Neural cell (in vitro differentiated cells): Measurements from ENCODE around the gene URAD. TPM values are rescaled to one million over a fixed set of nuclear protein-coding genes. Genes with fewer than 3 reads are reported as not detected.

Source experiments
- H2AFZ ChIP-seq: fragments of 200-600, 300-800 bp; sonication (generic), shearing (Covaris generic); 2 replicates; pipeline ENCODE4 v1.6.0; 2014; ENCODE audit warnings: low read depth, mild to moderate bottlenecking, antibody characterized with exemption, low read length, moderate library complexity
- H3F3A ChIP-seq: fragments of 200-600 bp; shearing (Covaris generic); 2 replicates; pipeline ENCODE4 v1.6.1; 2016; ENCODE audit warnings: mild to moderate bottlenecking, moderate library complexity, mixed read lengths, antibody characterized with exemption, low read length; ENCODE audit not compliant: insufficient read depth, poor library complexity, severe bottlenecking
- H3K27ac ChIP-seq: fragments of 200-600, 300-800 bp; sonication (generic), shearing (Covaris generic); 2 replicates; pipeline ENCODE4 v1.5.1; 2014; ENCODE audit warnings: mild to moderate bottlenecking, low read length, moderate library complexity
- H3K27me3 ChIP-seq: fragments of 300-800, 200-600 bp; sonication (generic), shearing (Covaris generic); 2 replicates; pipeline ENCODE4 v1.6.0; 2014; ENCODE audit warnings: mild to moderate bottlenecking, low read depth, low read length, moderate library complexity; ENCODE audit not compliant: insufficient read depth
- H3K36me3 ChIP-seq: fragments of 300-800, 200-600 bp; sonication (generic), shearing (Covaris generic); 2 replicates; pipeline ENCODE4 v1.5.1; 2014; ENCODE audit warnings: mild to moderate bottlenecking, antibody characterized with exemption, low read length, moderate library complexity; ENCODE audit not compliant: insufficient read depth
- H3K4me2 ChIP-seq: fragments of 300-800, 200-600 bp; sonication (generic), shearing (Covaris generic); 2 replicates; pipeline ENCODE4 v1.6.0; 2014; ENCODE audit warnings: mild to moderate bottlenecking, low read length
- H3K4me3 ChIP-seq: fragments of 300-800, 200-600 bp; sonication (generic), shearing (Covaris generic); 2 replicates; pipeline ENCODE4 v1.5.1; 2014; ENCODE audit warnings: mild to moderate bottlenecking, low read length, moderate library complexity
- H3K79me2 ChIP-seq: fragments of 200-600 bp; shearing (Covaris generic); replicated peaks from 2 replicates; pipeline ENCODE4 v1.6.0; 2014; ENCODE audit warnings: mild to moderate bottlenecking, low read length, moderate library complexity; ENCODE audit not compliant: insufficient read depth
- H3K9ac ChIP-seq: fragments of 300-800, 200-600 bp; sonication (generic), shearing (Covaris generic); 2 replicates; pipeline ENCODE4 v1.6.1; 2016; ENCODE audit warnings: mild to moderate bottlenecking, low read length, mixed read lengths
- H3K9me2 ChIP-seq: fragments of 200-600 bp; shearing (Covaris generic); 2 replicates; pipeline ENCODE4 v1.6.1; 2016; ENCODE audit warnings: mild to moderate bottlenecking, low read length, mixed read lengths; ENCODE audit not compliant: insufficient read depth
- H3K9me3 ChIP-seq: fragments of 200-600, 300-800 bp; sonication (generic), shearing (Covaris generic); 2 replicates; pipeline ENCODE4 v1.6.1; 2016; ENCODE audit warnings: mild to moderate bottlenecking, mixed run types, low read length, moderate library complexity, mixed read lengths
- H4K20me1 ChIP-seq: fragments of 200-600 bp; shearing (Covaris generic); 2 replicates; pipeline ENCODE4 v1.6.1; 2016; ENCODE audit warnings: mild to moderate bottlenecking, mixed run types; ENCODE audit not compliant: insufficient read depth
- EP300 ChIP-seq: fragments of 450-650 bp; conservative IDR thresholded peaks from 2 replicates; pipeline ENCODE4 v1.6.1; 2014; ENCODE audit warnings: antibody characterized with exemption, mild to moderate bottlenecking, moderate library complexity; ENCODE audit not compliant: poor library complexity, severe bottlenecking
- EZH2 ChIP-seq: fragments of 200-600, 300-800 bp; shearing (Covaris generic), sonication (generic); IDR thresholded peaks from 2 replicates; pipeline ENCODE4 v1.6.1; 2014; ENCODE audit warnings: antibody characterized with exemption, low read length, borderline replicate concordance, mild to moderate bottlenecking; ENCODE audit not compliant: insufficient read depth, poor library complexity, severe bottlenecking
- MXI1 ChIP-seq: fragments of 450-650 bp; conservative IDR thresholded peaks from 2 replicates; pipeline ENCODE4 v1.6.1; 2014; ENCODE audit warnings: antibody characterized with exemption, mild to moderate bottlenecking; ENCODE audit not compliant: poor library complexity, severe bottlenecking
- POLR2AphosphoS5 ChIP-seq: IDR thresholded peaks from 2 replicates; pipeline ENCODE4 v1.6.1; 2012
- RAD21 ChIP-seq: fragments of 450-650 bp; conservative IDR thresholded peaks from 2 replicates; pipeline ENCODE4 v1.6.1; 2014; ENCODE audit warnings: antibody characterized with exemption, mild to moderate bottlenecking, moderate library complexity
- SMC3 ChIP-seq: fragments of 450-650 bp; conservative IDR thresholded peaks from 2 replicates; pipeline ENCODE4 v1.6.1; 2014; ENCODE audit warnings: antibody characterized with exemption, mild to moderate bottlenecking, moderate library complexity; ENCODE audit not compliant: poor library complexity
- TAF1 ChIP-seq: IDR thresholded peaks from 2 replicates; pipeline ENCODE4 v1.6.1; 2012; ENCODE audit warnings: low read depth
- polyA plus RNA-seq: library from polyadenylated mRNA; depleted of rRNA; stranded (reverse); fragments of >200 nt; gene quantifications from 2 replicates; pipeline ENCODE4 v1.2.3, GENCODE V29; 2014
- TF ChIP-seq, protein P1 (sequence below): fragments of 450-650 bp; IDR thresholded peaks from 2 replicates; pipeline ENCODE4 v1.5.1; 2014; ENCODE audit warnings: antibody characterized with exemption, mild to moderate bottlenecking, moderate library complexity; ENCODE audit not compliant: poor library complexity, severe bottlenecking
- TF ChIP-seq, protein P2 (sequence below): IDR thresholded peaks from 2 replicates; pipeline ENCODE4 v1.6.1; 2012; ENCODE audit warnings: borderline replicate concordance

The URAD gene
- polyA plus RNA-seq, 1 donor from 2014 or later: not detected

DNA sequence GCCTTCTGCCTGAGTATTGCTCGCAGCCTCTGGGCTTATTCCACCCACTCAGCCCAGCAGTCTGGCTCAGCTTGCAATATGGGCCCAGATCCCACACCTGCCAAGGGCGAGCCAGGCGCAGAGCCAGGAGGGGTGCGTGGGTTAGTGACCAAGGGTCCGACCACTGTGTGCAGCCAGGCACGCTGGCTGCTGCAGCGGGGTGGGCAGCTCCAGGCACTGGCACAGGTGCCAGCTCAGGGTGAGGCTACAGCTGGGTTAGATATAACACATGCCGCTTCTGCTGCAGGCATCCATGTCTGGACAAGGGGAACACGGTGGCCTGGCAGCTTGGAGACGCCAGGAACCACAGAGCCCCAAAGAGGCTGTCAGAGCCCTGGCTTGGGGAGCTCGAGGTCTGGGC, 12.6 kb upstream of the URAD start:
- no peaks in the 10 kb centered on the region for H3K9me2 ChIP-seq
- no peaks in the 10 kb centered on the region for H3F3A ChIP-seq
- no peaks in the 10 kb centered on the region for H3K9me3 ChIP-seq
- no peak overlapping the region for H3K27ac ChIP-seq
- no peaks in the 10 kb centered on the region for H3K79me2 ChIP-seq
- no peaks in the 10 kb centered on the region for H3K36me3 ChIP-seq
- H3K4me3 ChIP-seq: no peak overlapping the region
- TF ChIP-seq EZH2: no peak
- no peak for TF ChIP-seq POLR2AphosphoS5
- no peak for TF ChIP-seq SMC3
- TF ChIP-seq, protein P1, sequence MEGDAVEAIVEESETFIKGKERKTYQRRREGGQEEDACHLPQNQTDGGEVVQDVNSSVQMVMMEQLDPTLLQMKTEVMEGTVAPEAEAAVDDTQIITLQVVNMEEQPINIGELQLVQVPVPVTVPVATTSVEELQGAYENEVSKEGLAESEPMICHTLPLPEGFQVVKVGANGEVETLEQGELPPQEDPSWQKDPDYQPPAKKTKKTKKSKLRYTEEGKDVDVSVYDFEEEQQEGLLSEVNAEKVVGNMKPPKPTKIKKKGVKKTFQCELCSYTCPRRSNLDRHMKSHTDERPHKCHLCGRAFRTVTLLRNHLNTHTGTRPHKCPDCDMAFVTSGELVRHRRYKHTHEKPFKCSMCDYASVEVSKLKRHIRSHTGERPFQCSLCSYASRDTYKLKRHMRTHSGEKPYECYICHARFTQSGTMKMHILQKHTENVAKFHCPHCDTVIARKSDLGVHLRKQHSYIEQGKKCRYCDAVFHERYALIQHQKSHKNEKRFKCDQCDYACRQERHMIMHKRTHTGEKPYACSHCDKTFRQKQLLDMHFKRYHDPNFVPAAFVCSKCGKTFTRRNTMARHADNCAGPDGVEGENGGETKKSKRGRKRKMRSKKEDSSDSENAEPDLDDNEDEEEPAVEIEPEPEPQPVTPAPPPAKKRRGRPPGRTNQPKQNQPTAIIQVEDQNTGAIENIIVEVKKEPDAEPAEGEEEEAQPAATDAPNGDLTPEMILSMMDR: no peak
- no peak for TF ChIP-seq MXI1
- no peak for TF ChIP-seq RAD21
- TF ChIP-seq EP300: no peak
- TF ChIP-seq TAF1: no peak
- TF ChIP-seq, protein P2, sequence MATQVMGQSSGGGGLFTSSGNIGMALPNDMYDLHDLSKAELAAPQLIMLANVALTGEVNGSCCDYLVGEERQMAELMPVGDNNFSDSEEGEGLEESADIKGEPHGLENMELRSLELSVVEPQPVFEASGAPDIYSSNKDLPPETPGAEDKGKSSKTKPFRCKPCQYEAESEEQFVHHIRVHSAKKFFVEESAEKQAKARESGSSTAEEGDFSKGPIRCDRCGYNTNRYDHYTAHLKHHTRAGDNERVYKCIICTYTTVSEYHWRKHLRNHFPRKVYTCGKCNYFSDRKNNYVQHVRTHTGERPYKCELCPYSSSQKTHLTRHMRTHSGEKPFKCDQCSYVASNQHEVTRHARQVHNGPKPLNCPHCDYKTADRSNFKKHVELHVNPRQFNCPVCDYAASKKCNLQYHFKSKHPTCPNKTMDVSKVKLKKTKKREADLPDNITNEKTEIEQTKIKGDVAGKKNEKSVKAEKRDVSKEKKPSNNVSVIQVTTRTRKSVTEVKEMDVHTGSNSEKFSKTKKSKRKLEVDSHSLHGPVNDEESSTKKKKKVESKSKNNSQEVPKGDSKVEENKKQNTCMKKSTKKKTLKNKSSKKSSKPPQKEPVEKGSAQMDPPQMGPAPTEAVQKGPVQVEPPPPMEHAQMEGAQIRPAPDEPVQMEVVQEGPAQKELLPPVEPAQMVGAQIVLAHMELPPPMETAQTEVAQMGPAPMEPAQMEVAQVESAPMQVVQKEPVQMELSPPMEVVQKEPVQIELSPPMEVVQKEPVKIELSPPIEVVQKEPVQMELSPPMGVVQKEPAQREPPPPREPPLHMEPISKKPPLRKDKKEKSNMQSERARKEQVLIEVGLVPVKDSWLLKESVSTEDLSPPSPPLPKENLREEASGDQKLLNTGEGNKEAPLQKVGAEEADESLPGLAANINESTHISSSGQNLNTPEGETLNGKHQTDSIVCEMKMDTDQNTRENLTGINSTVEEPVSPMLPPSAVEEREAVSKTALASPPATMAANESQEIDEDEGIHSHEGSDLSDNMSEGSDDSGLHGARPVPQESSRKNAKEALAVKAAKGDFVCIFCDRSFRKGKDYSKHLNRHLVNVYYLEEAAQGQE: no peak
- no peak overlapping the region for H3K4me2 ChIP-seq
- no peaks in the 10 kb centered on the region for H4K20me1 ChIP-seq
- no peak overlapping the region for H2AFZ ChIP-seq
- H3K9ac ChIP-seq: no peak overlapping the region
- H3K27me3 ChIP-seq: no peaks in the 10 kb centered on the region

DNA sequence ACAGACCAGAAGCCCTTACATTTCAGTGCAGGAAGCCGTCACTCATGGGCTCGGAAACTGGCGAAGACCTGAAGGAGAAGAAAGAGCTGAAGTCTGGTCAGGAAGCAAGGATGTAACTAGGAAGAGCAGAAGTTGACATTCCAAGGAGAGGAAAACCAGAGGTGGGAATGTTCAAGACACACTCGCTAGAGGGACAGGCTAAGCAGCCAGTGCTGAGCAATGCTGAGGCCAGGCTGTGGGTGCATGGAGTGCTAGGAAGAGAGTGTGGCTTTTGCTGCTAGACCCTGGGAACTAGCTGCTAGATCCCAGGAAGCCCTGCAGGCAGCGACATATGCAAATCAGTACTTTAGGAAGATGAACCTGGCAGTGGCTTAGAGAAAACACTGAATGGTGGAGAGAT, 12.1 kb upstream of the URAD start:
- no peak overlapping the region for H2AFZ ChIP-seq
- no peak overlapping the region for H3K27ac ChIP-seq
- no peaks in the 10 kb centered on the region for H3K79me2 ChIP-seq
- H4K20me1 ChIP-seq: no peaks in the 10 kb centered on the region
- no peak overlapping the region for H3K4me2 ChIP-seq
- TF ChIP-seq RAD21: no peak
- no peak for TF ChIP-seq EP300
- TF ChIP-seq EZH2: no peak
- no peak for TF ChIP-seq SMC3
- TF ChIP-seq, protein P2: no peak
- TF ChIP-seq TAF1: no peak
- H3K36me3 ChIP-seq: no peaks in the 10 kb centered on the region
- H3K4me3 ChIP-seq: no peak overlapping the region
- no peak overlapping the region for H3K9ac ChIP-seq
- H3K9me3 ChIP-seq: no peaks in the 10 kb centered on the region
- H3K27me3 ChIP-seq: no peaks in the 10 kb centered on the region
- H3K9me2 ChIP-seq: no peaks in the 10 kb centered on the region
- H3F3A ChIP-seq: no peaks in the 10 kb centered on the region
